DMS114 treated with DMSO at 0.1 percent for 48 hours (cell line): ENCODE results near the gene PPP2R5D.
"Not testable (repeated sequence)": the region's sequence is repeated elsewhere in the genome, so short reads cannot be mapped to it uniquely, and the experiment has no call there.

ENCODE experiments used
- DNase-seq: peaks from one replicate; lab custom pipeline; 2025; ENCODE audit not compliant: unreplicated experiment; lab: John Stamatoyannopoulos, UW

Gene PPP2R5D

DNA sequence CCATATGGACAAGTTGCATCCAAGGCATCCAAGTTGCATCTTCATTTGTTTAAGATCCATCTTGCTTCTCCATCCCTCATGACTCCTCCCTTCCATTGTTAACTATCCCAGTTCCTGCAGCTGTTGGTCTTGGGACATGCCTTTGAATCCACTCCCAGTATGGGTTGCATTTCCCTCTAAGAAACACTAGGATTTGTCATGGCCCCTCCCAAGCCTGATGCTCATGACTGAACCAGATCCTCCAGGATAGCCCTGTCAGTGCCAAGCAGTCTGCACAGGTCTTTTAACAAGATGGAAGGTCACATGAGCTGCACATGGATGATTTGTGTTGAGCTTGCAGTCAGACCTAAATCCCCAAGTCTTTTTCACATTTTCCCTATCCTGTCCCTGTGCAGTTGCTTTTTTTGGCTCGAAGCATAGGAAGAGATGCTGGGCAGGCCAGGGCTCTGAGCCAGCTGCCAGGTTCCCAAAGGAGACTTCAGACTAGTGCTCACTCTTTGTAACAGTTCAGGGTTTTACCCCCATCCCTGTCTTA is 4.2 kb downstream of the PPP2R5D start:
- DNase-seq = no peak

GRCh38 chr6:42989923-42990322 is 5.6 kb downstream of the PPP2R5D start:
- no peak for DNase-seq

- DNase-seq = no peak
Observed at GRCh38 chr6:42993445-42993844, 9.1 kb downstream of the PPP2R5D start.

- DNase-seq = no peak
Observed at GRCh38 chr6:42996513-42996912, 12.1 kb downstream of the PPP2R5D start.

GRCh38 chr6:42998205-42998604 is 13.8 kb downstream of the PPP2R5D start:
- not testable (repeated sequence) for DNase-seq

- no peak for DNase-seq
Observed at GRCh38 chr6:43001843-43002242, 17.5 kb downstream of the PPP2R5D start.

GRCh38 chr6:43005844-43006243 is 21.5 kb downstream of the PPP2R5D start:
- DNase-seq = no peak

DNA sequence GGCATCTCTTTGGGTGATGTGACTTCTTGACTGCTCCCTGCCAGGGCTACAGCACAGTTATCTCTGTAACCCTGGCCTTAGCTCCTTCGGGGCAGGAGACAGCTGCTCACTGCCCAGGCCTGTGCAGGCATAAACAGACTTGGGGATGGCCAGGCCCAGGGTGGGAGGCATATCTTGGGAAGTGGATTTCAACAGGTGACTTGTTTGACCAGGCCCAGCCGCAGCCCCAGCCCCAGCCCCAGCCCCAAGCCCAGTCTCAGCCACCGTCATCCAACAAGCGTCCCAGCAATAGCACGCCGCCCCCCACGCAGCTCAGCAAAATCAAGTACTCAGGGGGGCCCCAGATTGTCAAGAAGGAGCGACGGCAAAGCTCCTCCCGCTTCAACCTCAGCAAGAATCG is 21.9 kb downstream of the PPP2R5D start:
- DNase-seq = no peak

DNA sequence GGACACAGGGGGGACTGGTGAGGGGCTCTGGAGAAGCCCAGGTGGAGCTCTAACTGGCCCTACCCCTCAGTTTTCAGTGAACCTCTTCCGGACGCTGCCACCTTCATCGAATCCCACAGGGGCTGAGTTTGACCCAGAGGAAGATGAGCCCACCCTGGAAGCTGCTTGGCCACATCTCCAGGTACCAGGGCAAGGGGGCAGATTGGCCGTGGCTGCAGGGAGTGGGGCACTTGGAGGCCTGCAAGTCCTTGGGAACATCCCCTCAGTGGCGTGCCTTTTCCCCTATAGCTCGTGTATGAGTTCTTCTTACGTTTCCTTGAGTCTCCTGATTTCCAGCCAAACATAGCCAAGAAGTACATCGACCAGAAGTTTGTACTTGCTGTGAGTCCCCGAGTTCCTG is 22.8 kb downstream of the PPP2R5D start:
- DNase-seq = no peak

DNA sequence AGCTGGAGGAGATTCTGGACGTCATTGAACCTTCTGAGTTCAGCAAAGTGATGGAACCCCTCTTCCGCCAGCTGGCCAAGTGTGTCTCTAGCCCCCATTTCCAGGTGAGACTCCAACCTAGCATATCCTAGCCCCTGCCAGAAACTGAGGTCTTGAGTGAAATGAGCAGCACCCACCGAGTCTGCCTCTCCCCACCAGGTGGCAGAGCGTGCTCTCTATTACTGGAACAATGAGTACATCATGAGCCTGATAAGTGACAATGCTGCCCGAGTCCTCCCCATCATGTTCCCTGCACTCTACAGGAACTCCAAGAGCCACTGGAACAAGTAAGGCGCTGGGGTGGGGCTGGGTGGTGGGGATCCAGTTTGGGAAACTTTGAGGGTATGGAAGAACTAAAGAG is 24.8 kb downstream of the PPP2R5D start:
- DNase-seq = peak; percentile 56

- DNase-seq = no peak
Observed at GRCh38 chr6:43011207-43011606, 26.8 kb downstream of the PPP2R5D start.

DNA sequence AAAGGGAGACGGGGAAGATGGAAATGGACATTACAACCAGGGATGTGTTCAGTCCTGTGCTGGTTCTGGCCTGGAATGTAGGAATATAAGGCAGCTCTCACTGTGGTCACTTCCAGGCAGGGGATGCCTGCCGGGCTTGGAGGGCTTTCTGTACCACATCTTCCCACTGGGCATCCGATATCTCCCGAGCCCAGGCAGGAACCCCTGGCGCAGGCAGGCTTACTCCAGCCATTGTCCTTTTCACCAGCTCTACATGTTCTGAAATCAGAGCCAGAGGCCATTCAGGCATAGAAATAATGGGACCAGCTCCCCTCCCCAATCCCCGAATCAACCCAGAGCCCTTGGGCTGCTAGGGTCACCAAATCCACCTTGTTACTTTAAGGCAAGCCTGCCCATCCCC is 28.0 kb downstream of the PPP2R5D start:
- DNase-seq = no peak

- no peak for DNase-seq
Observed at GRCh38 chr6:43013097-43013842, 28.9 kb downstream of the PPP2R5D start.

GRCh38 chr6:43013843-43014433 is 29.6 kb downstream of the PPP2R5D start, which contains the start of the genes KLHDC3 and MEA1:
TSS of gene KLHDC3 (plus strand) at chr6:43014249. CDS start at chr6:43017193, 2,944 bp downstream.
TSS of gene MEA1 (minus strand) at chr6:43013946. CDS start at chr6:43013813, 133 bp downstream.
- DNase-seq = peak; percentile 100

GRCh38 chr6:43014434-43014909 is 30.1 kb downstream of the PPP2R5D start:
- no peak for DNase-seq

GRCh38 chr6:43016176-43016942 is 32.0 kb downstream of the PPP2R5D start:
- DNase-seq = no peak

DNA sequence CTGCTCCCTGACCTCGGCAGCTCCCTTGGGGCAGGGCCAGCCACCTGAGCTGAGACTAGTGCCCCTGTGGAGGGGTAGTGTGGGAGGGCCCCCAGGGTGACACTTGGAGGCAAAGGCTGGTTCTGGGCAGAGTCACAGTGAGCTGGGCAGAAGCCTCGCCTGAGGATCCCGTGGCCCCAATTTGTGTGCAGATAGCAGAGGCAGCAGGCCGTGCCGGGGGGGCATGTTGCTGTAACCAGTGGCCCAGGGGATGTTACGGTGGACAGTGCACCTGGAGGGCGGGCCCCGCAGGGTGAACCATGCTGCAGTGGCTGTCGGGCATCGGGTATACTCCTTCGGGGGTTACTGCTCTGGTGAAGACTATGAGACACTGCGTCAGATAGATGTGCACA is 32.6 kb downstream of the PPP2R5D start:
- no peak for DNase-seq

DNA sequence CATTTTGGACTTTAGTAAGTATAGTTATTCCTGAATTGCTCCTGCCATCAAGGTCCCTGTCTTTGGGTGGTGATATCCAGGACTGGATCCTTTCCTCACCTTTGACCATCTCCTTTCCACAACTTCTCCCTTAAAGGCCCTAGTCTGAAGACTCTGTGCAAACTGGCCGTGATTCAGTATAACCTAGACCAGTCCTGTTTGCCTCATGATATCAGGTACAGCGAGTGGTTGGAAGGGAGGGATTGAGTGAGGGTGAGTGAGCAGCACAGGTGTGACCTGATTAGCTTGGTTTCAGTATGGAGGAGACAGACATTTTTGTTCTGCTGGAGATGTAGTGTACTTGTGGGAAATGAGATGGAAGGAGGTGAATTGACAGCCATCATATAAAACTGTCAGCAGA is 34.8 kb downstream of the PPP2R5D start:
- no peak for DNase-seq

DNA sequence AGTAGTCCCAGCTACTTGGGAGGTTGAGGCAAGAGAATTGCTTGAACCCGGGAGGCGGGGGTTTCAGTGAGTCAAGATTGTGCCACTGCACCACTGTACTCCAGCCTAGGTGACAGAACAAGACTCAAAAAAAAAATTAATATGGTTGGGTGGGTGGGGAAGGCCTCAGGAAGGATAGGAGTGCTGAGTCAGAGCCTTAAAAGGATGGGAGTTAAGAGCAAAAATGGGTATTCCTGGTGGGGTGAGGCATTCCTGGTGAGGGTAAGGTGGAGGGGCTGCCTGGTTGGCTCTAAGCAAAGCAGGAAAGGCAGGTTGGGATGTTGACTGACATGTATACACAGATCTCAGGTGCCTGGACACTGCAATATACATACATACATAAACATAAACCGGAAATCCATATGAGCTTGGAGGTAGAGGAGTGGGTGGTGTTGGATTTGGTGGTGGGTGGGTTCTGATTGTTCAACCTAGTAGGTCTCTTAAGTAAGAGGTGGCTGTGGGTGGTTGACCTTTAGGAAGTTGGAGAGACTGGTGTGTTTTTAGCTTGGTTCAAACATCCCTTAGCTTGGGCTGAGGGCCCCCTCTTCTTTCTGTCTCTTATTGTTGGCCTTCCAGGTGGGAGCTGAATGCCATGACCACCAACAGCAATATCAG is 35.8 kb downstream of the PPP2R5D start:
- no peak for DNase-seq

DNA sequence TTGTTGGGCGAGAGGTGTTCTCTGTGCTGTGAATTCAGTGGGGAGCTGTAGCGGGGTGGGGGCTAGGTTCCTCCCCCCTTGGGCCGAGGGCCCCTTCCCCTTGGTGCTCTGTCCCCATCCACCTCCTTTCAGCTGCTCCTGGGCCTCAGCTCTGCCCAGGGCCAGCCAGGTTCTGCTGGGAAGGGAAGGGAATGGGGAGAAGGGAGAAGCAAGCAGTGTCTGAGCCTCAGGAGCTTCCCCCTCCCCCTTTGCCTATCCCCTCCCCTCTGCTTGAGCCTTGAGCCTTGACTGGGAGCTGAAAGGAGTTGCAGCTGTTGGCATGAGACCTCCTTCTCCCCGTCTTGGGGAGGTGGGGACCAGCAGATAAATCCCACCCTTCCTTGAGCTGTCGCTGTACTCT is 36.5 kb downstream of the PPP2R5D start:
- peak; percentile 49 for DNase-seq
